WTC11 (cell line): ENCODE results near the gene ZFYVE19. TPM values are rescaled to one million over a fixed set of nuclear protein-coding genes. Genes with fewer than 3 reads are reported as not detected.

ENCODE experiments used
- ATAC-seq: fragments of 200-7000 bp; cut with Tn5 transposase; 2 replicates; pipeline ENCODE4 v1.10.0; 2021; ENCODE audit warnings: mild to moderate bottlenecking, moderate library complexity
- CTCF ChIA-PET: fragments of 300-600 bp; sonication (Branson Sonifier 250); formaldehyde crosslinking; loops from one replicate; lab custom pipeline; 2021; ENCODE audit warnings: antibody characterized with exemption; lab: Charles Lee
- POLR2A ChIA-PET: fragments of 350-600 bp; sonication (Branson Sonifier 250); formaldehyde crosslinking; loops from one replicate; lab custom pipeline; 2021; ENCODE audit warnings: antibody characterized with exemption; lab: Charles Lee
- DNase-seq: peaks from one replicate; pipeline ENCODE4 v3.0.0; 2021; ENCODE audit warnings: low spot score
- H3K27ac Mint-ChIP-seq: 2 replicates; pipeline ENCODE4 v1.8.0; 2021; ENCODE audit warnings: mixed read lengths
- H3K27me3 Mint-ChIP-seq: 2 replicates; pipeline ENCODE4 v1.8.0; 2021; ENCODE audit warnings: low read depth, mild to moderate bottlenecking, moderate library complexity, mixed read lengths
- H3K36me3 Mint-ChIP-seq: 2 replicates; pipeline ENCODE4 v1.8.0; 2021; ENCODE audit warnings: mixed read lengths
- H3K4me1 Mint-ChIP-seq: 2 replicates; pipeline ENCODE4 v1.8.0; 2022; ENCODE audit warnings: mixed read lengths
- H3K4me3 Mint-ChIP-seq: 2 replicates; pipeline ENCODE4 v1.8.0; 2021; ENCODE audit warnings: mild to moderate bottlenecking, moderate library complexity, mixed read lengths
- H3K9me3 Mint-ChIP-seq: 2 replicates; pipeline ENCODE4 v1.8.0; 2021; ENCODE audit warnings: mixed read lengths
- ATF1 ChIP-seq: sonication (generic); formaldehyde crosslinking; IDR thresholded peaks from 2 replicates; pipeline ENCODE4 v1.8.1; 2023; ENCODE audit warnings: mild to moderate bottlenecking, moderate library complexity, missing genetic modification reagents
- EMX1 ChIP-seq: fragments of 250-450 bp; sonication (Bioruptor Pico); IDR thresholded peaks from 2 replicates; pipeline ENCODE4 v1.8.0; 2021; ENCODE audit warnings: mild to moderate bottlenecking
- ETV6 ChIP-seq: sonication (generic); formaldehyde crosslinking; IDR thresholded peaks from 2 replicates; pipeline ENCODE4 v1.8.1; 2022; ENCODE audit warnings: mild to moderate bottlenecking, missing genetic modification reagents
- FOXK1 ChIP-seq: sonication (generic); formaldehyde crosslinking; IDR thresholded peaks from 2 replicates; pipeline ENCODE4 v1.8.0; 2022; ENCODE audit warnings: mild to moderate bottlenecking, moderate library complexity, missing genetic modification reagents
- FOXP1 ChIP-seq: sonication (generic); formaldehyde crosslinking; IDR thresholded peaks from 2 replicates; pipeline ENCODE4 v1.8.0; 2022; ENCODE audit warnings: missing genetic modification reagents, mild to moderate bottlenecking, moderate library complexity, borderline replicate concordance
- GABPB1 ChIP-seq: sonication (generic); formaldehyde crosslinking; IDR thresholded peaks from 2 replicates; pipeline ENCODE4 v1.8.1; 2023; ENCODE audit warnings: mild to moderate bottlenecking, missing genetic modification reagents
- IRF2 ChIP-seq: sonication (generic); formaldehyde crosslinking; IDR thresholded peaks from 2 replicates; pipeline ENCODE4 v1.8.0; 2022; ENCODE audit warnings: low read depth, missing genetic modification reagents, borderline replicate concordance
- JAZF1 ChIP-seq: fragments of 250-450 bp; sonication (Bioruptor Pico); IDR thresholded peaks from 2 replicates; pipeline ENCODE4 v1.9.0; 2021; ENCODE audit warnings: moderate library complexity, mild to moderate bottlenecking, inconsistent platforms
- NR2C2 ChIP-seq: sonication (generic); formaldehyde crosslinking; IDR thresholded peaks from 2 replicates; pipeline ENCODE4 v1.8.0; 2022; ENCODE audit warnings: mild to moderate bottlenecking, missing genetic modification reagents
- SMAD3 ChIP-seq: sonication (generic); formaldehyde crosslinking; IDR thresholded peaks from 2 replicates; pipeline ENCODE4 v1.8.0; 2022; ENCODE audit warnings: missing genetic modification reagents, mild to moderate bottlenecking, borderline replicate concordance
- SMAD4 ChIP-seq: sonication (generic); formaldehyde crosslinking; IDR thresholded peaks from 2 replicates; pipeline ENCODE4 v1.8.0; 2022; ENCODE audit warnings: mild to moderate bottlenecking, missing genetic modification reagents
- TCF7 ChIP-seq: sonication (generic); formaldehyde crosslinking; IDR thresholded peaks from 2 replicates; pipeline ENCODE4 v1.8.0; 2022; ENCODE audit warnings: mild to moderate bottlenecking, low read depth, missing genetic modification reagents, moderate library complexity
- TEAD4 ChIP-seq: sonication (generic); formaldehyde crosslinking; IDR thresholded peaks from 2 replicates; pipeline ENCODE4 v1.8.0; 2022; ENCODE audit warnings: mild to moderate bottlenecking, missing genetic modification reagents
- ZNF121 ChIP-seq: sonication (generic); formaldehyde crosslinking; IDR thresholded peaks from 2 replicates; pipeline ENCODE4 v1.8.0; 2023; ENCODE audit warnings: missing genetic modification reagents
- ZNF317 ChIP-seq: sonication (generic); formaldehyde crosslinking; IDR thresholded peaks from 2 replicates; pipeline ENCODE4 v1.8.1; 2023; ENCODE audit warnings: low read depth, mild to moderate bottlenecking, moderate library complexity, missing genetic modification reagents, borderline replicate concordance
- ZNF396 ChIP-seq: fragments of 250-450 bp; sonication (Bioruptor Pico); IDR thresholded peaks from 2 replicates; pipeline ENCODE4 v1.8.0; 2021; ENCODE audit warnings: mild to moderate bottlenecking, moderate library complexity, borderline replicate concordance
- ZNF416 ChIP-seq: fragments of 250-450 bp; sonication (Bioruptor Pico); IDR thresholded peaks from 2 replicates; pipeline ENCODE4 v1.9.0; 2021; ENCODE audit warnings: mild to moderate bottlenecking, inconsistent platforms
- total RNA-seq: library from RNA; stranded (reverse); gene quantifications from 3 replicates; pipeline ENCODE4 v1.2.3, GENCODE V29; 2021
- TF ChIP-seq, protein P1 (sequence below): sonication (generic); formaldehyde crosslinking; IDR thresholded peaks from 2 replicates; pipeline ENCODE4 v1.8.0; 2023; ENCODE audit warnings: missing genetic modification reagents
- TF ChIP-seq, protein P2 (sequence below): sonication (generic); formaldehyde crosslinking; IDR thresholded peaks from 2 replicates; pipeline ENCODE4 v1.8.1; 2022; ENCODE audit warnings: missing genetic modification reagents, borderline replicate concordance
- TF ChIP-seq, protein P3 (sequence below): sonication (generic); formaldehyde crosslinking; IDR thresholded peaks from 2 replicates; pipeline ENCODE4 v1.8.1; 2023; ENCODE audit warnings: mild to moderate bottlenecking, missing genetic modification reagents, moderate library complexity
- TF ChIP-seq, protein P4 (sequence below): fragments of 250-450 bp; sonication (Bioruptor Pico); IDR thresholded peaks from 2 replicates; pipeline ENCODE4 v2.1.2; 2022; ENCODE audit warnings: mild to moderate bottlenecking, moderate library complexity
- TF ChIP-seq, protein P5 (sequence below): fragments of 200-600 bp; IDR thresholded peaks from 2 replicates; pipeline ENCODE4 v1.8.0; 2022; ENCODE audit warnings: antibody characterized with exemption
- TF ChIP-seq, protein P6 (sequence below): sonication (generic); formaldehyde crosslinking; IDR thresholded peaks from 2 replicates; pipeline ENCODE4 v1.8.0; 2022; ENCODE audit warnings: mild to moderate bottlenecking, missing genetic modification reagents
- TF ChIP-seq, protein P7 (sequence below): sonication (generic); formaldehyde crosslinking; IDR thresholded peaks from 2 replicates; pipeline ENCODE4 v1.8.1; 2023; ENCODE audit warnings: mild to moderate bottlenecking, missing genetic modification reagents
- TF ChIP-seq, protein P8 (sequence below): sonication (generic); formaldehyde crosslinking; IDR thresholded peaks from 2 replicates; pipeline ENCODE4 v1.8.0; 2022; ENCODE audit warnings: mild to moderate bottlenecking, missing genetic modification reagents

ZFYVE19 gene
- total RNA-seq, 1 experiment from 2014 or later, result 18.9 TPM

DNA sequence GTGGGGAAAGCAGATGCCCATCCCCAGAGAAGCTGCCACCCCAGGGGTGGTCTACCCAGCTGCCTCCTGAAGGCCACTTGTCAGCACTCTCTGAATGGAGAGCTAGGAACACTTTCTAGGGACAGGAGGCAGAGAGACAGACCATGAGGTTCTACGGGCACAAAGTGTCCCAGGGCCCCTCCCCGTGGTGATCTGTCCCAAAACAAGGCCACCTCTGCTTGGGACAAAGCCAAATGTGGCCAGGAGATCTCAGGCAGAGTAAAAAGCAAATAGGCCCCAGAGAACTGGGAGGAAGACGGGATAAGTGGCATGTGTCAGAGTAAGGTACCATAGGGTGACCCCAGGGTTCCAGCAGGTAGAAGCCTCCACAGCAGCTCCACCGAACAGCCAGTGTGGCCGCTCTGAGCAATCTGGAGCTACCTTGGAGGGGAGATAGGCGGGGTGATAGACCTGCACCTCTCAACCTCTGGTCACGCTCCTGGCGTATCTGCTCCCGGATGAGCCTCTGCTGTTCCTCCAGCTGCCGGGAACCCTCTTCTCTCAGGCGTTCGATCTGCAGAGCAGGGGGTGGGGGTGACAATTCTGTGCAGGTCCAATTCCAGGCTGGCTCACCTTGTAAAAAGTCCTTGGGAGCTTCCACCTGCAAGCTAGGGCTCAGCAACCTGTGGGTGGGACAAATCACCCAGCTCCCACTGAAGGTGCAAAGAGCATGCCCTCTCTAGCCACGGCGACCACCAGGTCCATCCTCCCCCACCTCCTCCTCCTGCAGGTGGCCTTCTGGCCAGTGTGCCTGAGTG is 31.0 kb upstream of the ZFYVE19 start:
- H3K27me3 Mint-ChIP-seq, result no peaks in the 10 kb centered on the region
- no peak for ATAC-seq
- ChIA-PET POLR2A (no interaction called here), CTCF (interaction anchor here (0.6 to 1.5 kb wide), 2 partner anchors 11 to 82 kb away, joined by 3 to 4 read pairs; no protein-coding TSS in a partner anchor)
- H3K4me3 Mint-ChIP-seq, result no peak overlapping the region
- H3K36me3 Mint-ChIP-seq, result peaks cover 27% of the 10 kb centered on the region
- no peak for DNase-seq
- no peaks in the 10 kb centered on the region for H3K4me1 Mint-ChIP-seq
- TF ChIP-seq ZNF396 (CRISPR knock-in tag) (no peak), JAZF1 (CRISPR knock-in tag) (no peak), ZNF317 (CRISPR knock-in tag) (no peak), SMAD3 (CRISPR knock-in tag) (no peak), ETV6 (CRISPR knock-in tag) (no peak), ZNF416 (CRISPR knock-in tag) (no peak), ZNF121 (CRISPR knock-in tag) (no peak), ATF1 (CRISPR knock-in tag) (no peak), SMAD4 (CRISPR knock-in tag) (no peak), GABPB1 (CRISPR knock-in tag) (no peak), EMX1 (CRISPR knock-in tag) (no peak)
- TF ChIP-seq, protein P1, sequence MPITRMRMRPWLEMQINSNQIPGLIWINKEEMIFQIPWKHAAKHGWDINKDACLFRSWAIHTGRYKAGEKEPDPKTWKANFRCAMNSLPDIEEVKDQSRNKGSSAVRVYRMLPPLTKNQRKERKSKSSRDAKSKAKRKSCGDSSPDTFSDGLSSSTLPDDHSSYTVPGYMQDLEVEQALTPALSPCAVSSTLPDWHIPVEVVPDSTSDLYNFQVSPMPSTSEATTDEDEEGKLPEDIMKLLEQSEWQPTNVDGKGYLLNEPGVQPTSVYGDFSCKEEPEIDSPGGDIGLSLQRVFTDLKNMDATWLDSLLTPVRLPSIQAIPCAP (CRISPR knock-in tag), result no peak
- TF ChIP-seq, protein P2, sequence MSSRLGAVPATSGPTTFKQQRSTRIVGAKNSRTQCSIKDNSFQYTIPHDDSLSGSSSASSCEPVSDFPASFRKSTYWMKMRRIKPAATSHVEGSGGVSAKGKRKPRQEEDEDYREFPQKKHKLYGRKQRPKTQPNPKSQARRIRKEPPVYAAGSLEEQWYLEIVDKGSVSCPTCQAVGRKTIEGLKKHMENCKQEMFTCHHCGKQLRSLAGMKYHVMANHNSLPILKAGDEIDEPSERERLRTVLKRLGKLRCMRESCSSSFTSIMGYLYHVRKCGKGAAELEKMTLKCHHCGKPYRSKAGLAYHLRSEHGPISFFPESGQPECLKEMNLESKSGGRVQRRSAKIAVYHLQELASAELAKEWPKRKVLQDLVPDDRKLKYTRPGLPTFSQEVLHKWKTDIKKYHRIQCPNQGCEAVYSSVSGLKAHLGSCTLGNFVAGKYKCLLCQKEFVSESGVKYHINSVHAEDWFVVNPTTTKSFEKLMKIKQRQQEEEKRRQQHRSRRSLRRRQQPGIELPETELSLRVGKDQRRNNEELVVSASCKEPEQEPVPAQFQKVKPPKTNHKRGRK (CRISPR knock-in tag), result no peak
- TF ChIP-seq, protein P3, sequence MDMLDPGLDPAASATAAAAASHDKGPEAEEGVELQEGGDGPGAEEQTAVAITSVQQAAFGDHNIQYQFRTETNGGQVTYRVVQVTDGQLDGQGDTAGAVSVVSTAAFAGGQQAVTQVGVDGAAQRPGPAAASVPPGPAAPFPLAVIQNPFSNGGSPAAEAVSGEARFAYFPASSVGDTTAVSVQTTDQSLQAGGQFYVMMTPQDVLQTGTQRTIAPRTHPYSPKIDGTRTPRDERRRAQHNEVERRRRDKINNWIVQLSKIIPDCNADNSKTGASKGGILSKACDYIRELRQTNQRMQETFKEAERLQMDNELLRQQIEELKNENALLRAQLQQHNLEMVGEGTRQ, result no peak
- no peak overlapping the region for H3K27ac Mint-ChIP-seq
- H3K9me3 Mint-ChIP-seq, result no peaks in the 10 kb centered on the region

DNA sequence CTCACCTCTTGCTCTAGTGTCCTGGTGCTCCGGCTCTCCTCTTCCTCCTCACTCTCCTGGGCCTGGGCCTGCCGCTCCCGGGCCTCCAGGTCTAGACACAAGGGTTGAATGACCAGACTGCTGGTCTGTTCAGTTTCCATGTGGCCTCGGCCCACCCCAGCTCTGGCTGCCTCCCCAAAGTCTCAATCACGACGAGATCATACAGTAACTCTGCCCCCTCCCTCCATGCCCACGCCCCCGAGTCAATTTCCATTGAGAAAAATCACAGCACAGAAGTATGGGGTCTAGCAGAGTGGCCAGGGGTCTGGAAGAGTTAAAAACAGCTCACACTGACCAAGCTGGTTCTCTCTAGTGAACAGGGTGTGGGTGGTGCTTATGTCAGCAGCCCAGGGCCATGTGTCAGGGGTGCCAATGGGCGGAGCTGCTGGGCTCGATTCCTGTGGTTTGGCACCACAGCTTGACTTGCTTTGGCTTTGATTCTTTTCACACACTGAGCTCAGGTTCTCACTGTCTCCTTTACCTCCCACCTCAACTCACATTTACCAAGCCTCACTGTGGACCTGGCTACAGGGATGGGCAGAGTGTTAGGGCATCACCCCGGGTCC is 30.2 kb upstream of the ZFYVE19 start:
- no peak for ATAC-seq
- Mint-ChIP-seq H3K27ac (no peak overlapping the region), H3K4me1 (no peaks in the 10 kb centered on the region), H3K27me3 (no peaks in the 10 kb centered on the region), H3K4me3 (no peak overlapping the region), H3K9me3 (no peaks in the 10 kb centered on the region), H3K36me3 (peaks cover 27% of the 10 kb centered on the region)
- DNase-seq, result no peak
- ChIA-PET POLR2A (no interaction called here), CTCF (interaction anchor here (0.6 to 1.5 kb wide), 2 partner anchors 11 to 81 kb away, joined by 3 to 4 read pairs; no protein-coding TSS in a partner anchor)
- TF ChIP-seq FOXK1 (CRISPR knock-in tag), result no peak
- no peak for TF ChIP-seq ZNF396 (CRISPR knock-in tag)
- no peak for TF ChIP-seq ZNF317 (CRISPR knock-in tag)
- TF ChIP-seq, protein P4, sequence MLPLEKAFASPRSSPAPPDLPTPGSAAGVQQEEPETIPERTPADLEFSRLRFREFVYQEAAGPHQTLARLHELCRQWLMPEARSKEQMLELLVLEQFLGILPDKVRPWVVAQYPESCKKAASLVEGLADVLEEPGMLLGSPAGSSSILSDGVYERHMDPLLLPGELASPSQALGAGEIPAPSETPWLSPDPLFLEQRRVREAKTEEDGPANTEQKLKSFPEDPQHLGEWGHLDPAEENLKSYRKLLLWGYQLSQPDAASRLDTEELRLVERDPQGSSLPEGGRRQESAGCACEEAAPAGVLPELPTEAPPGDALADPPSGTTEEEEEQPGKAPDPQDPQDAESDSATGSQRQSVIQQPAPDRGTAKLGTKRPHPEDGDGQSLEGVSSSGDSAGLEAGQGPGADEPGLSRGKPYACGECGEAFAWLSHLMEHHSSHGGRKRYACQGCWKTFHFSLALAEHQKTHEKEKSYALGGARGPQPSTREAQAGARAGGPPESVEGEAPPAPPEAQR (CRISPR knock-in tag), result no peak
- no peak for TF ChIP-seq TEAD4
- no peak for TF ChIP-seq ZNF416 (CRISPR knock-in tag)
- no peak for TF ChIP-seq NR2C2 (CRISPR knock-in tag)
- TF ChIP-seq FOXP1 (CRISPR knock-in tag), result no peak
- no peak for TF ChIP-seq IRF2
- TF ChIP-seq, protein P5, sequence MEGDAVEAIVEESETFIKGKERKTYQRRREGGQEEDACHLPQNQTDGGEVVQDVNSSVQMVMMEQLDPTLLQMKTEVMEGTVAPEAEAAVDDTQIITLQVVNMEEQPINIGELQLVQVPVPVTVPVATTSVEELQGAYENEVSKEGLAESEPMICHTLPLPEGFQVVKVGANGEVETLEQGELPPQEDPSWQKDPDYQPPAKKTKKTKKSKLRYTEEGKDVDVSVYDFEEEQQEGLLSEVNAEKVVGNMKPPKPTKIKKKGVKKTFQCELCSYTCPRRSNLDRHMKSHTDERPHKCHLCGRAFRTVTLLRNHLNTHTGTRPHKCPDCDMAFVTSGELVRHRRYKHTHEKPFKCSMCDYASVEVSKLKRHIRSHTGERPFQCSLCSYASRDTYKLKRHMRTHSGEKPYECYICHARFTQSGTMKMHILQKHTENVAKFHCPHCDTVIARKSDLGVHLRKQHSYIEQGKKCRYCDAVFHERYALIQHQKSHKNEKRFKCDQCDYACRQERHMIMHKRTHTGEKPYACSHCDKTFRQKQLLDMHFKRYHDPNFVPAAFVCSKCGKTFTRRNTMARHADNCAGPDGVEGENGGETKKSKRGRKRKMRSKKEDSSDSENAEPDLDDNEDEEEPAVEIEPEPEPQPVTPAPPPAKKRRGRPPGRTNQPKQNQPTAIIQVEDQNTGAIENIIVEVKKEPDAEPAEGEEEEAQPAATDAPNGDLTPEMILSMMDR, result no peak
- TF ChIP-seq TCF7, result no peak
- TF ChIP-seq, protein P6, sequence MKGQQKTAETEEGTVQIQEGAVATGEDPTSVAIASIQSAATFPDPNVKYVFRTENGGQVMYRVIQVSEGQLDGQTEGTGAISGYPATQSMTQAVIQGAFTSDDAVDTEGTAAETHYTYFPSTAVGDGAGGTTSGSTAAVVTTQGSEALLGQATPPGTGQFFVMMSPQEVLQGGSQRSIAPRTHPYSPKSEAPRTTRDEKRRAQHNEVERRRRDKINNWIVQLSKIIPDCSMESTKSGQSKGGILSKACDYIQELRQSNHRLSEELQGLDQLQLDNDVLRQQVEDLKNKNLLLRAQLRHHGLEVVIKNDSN (CRISPR knock-in tag), result no peak
- TF ChIP-seq, protein P7, sequence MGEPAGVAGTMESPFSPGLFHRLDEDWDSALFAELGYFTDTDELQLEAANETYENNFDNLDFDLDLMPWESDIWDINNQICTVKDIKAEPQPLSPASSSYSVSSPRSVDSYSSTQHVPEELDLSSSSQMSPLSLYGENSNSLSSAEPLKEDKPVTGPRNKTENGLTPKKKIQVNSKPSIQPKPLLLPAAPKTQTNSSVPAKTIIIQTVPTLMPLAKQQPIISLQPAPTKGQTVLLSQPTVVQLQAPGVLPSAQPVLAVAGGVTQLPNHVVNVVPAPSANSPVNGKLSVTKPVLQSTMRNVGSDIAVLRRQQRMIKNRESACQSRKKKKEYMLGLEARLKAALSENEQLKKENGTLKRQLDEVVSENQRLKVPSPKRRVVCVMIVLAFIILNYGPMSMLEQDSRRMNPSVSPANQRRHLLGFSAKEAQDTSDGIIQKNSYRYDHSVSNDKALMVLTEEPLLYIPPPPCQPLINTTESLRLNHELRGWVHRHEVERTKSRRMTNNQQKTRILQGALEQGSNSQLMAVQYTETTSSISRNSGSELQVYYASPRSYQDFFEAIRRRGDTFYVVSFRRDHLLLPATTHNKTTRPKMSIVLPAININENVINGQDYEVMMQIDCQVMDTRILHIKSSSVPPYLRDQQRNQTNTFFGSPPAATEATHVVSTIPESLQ, result no peak
- TF ChIP-seq, protein P8, sequence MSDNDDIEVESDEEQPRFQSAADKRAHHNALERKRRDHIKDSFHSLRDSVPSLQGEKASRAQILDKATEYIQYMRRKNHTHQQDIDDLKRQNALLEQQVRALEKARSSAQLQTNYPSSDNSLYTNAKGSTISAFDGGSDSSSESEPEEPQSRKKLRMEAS, result no peak
